ENCODE measurements around the gene CLEC11A. TPM values are rescaled to one million over a fixed set of nuclear protein-coding genes. Genes with fewer than 3 reads are reported as not detected.

CLEC11A gene
- total RNA-seq: 1 to 10 TPM; 2.0 to 3.4 TPM

DNA sequence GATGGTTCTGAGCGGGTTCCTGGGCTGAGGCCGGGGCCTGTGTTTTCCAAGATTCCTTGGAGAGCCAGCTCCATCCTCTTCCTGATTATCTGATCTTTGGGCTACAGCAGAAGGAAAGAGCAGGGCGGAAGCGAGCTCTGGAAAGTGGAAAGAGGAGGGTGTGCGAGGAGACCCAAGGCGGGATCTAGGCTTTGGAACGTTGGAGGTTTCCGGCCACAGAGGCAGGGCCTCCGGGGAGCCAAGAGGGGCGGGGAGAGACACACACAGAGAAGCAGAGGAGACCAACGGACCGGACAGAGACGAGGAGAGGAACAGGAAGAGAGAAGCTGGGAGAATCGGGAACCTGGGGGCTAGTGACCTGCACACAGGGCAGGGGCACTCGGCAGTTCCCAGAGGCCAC lies at the start of gene CLEC11A:
CLEC11A (plus strand) TSS at position 296 of the 400 bp plus-strand sequence. CDS start 162 bp downstream, outside the sequence.
- peaks cover 43% of the 10 kb centered on the region for H3K27me3 Mint-ChIP-seq (ENCODE audit: low read depth)
- peak within 1 kb of the TSS; percentile 89 to 90 for H3K4me3 Mint-ChIP-seq
- ATAC-seq (replicated peaks in 1 of 2): no peak
- H3K9me3 Mint-ChIP-seq: no peaks in the 10 kb centered on the region
- DNase-seq: no peak
- peaks cover 41% of the 10 kb centered on the region for H3K4me1 Mint-ChIP-seq (ENCODE audit: low read depth)
- no peak within 1 kb of the TSS for H3K27ac Mint-ChIP-seq
- H3K36me3 Mint-ChIP-seq (ENCODE audit: insufficient read depth in 2 of 2): no peaks in the 10 kb centered on the region

GRCh38 chr19:50676625-50677197 lies 46.5 kb upstream of the CLEC11A start:
- no peak overlapping the region for H3K27ac Mint-ChIP-seq
- ATAC-seq (replicated peaks in 1 of 2) (no peak), DNase-seq (no peak)
- peaks cover 71% of the 10 kb centered on the region for H3K27me3 Mint-ChIP-seq (ENCODE audit: low read depth)
- peaks cover 17% of the 10 kb centered on the region for H3K4me1 Mint-ChIP-seq (ENCODE audit: low read depth)
- H3K36me3 Mint-ChIP-seq (ENCODE audit: insufficient read depth in 2 of 2): no peaks in the 10 kb centered on the region
- H3K9me3 Mint-ChIP-seq: peaks cover 0 to 3% of the 10 kb centered on the region in 2 donors
- H3K4me3 Mint-ChIP-seq: no peak overlapping the region

DNA sequence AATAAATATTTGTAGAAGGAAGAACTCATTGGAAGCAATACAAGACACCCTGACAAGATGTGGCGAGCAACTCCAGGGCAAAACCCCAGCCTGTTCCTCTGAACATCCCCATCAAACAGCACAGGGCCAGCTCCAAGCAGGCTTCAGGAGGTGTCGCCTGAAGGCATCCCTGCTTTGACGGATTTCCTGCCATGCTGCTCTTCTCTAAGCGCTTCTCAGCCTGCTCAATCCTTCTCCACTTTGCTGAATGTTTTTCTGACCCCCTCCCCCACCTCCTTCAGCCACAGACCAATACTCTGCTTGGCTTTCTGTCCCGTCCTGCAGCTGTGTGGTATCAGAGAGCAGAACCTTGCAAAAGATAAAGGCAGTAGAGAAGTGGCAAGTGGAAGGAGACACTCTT lies 45.5 kb upstream of the CLEC11A start:
- H3K27ac Mint-ChIP-seq: peak overlapping the region; percentile 1
- no peak overlapping the region for H3K4me3 Mint-ChIP-seq
- H3K4me1 Mint-ChIP-seq (ENCODE audit: low read depth): peaks cover 17% of the 10 kb centered on the region
- H3K36me3 Mint-ChIP-seq (ENCODE audit: insufficient read depth in 2 of 2): no peaks in the 10 kb centered on the region
- no peak for ATAC-seq (replicated peaks in 1 of 2)
- no peak for DNase-seq
- H3K27me3 Mint-ChIP-seq (ENCODE audit: low read depth): peaks cover 72% of the 10 kb centered on the region
- peaks cover 0 to 3% of the 10 kb centered on the region in 2 donors for H3K9me3 Mint-ChIP-seq

DNA sequence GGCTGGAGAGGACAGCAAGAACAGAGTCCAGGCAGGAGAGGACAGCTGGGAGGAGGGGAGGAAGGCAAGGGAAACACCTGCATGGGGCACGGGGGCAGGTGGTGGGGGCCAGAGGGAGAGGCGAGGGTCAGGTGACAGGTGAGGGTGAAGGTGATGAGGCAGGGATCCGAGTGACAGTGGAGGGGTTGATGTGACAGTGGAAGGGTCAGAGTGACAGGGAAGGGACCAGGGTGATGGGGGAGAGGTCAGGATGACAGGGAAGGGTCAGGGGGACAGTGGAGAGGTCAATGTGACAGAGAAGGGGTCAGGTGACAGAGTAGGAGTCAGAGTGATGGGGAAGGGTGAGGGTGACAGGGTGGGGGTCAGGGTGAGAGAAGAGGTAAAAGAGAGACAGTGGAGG lies 44.8 kb upstream of the CLEC11A start:
- ATAC-seq (replicated peaks in 1 of 2) (no peak), DNase-seq (no peak)
- Mint-ChIP-seq H3K9me3 (peaks cover 0 to 3% of the 10 kb centered on the region in 2 donors), H3K4me1 (ENCODE audit: low read depth) (peaks cover 15% of the 10 kb centered on the region), H3K4me3 (no peak overlapping the region), H3K36me3 (ENCODE audit: insufficient read depth in 2 of 2) (no peaks in the 10 kb centered on the region), H3K27ac (no peak overlapping the region), H3K27me3 (ENCODE audit: low read depth) (peaks cover 65% of the 10 kb centered on the region)

- ATAC-seq (replicated peaks in 1 of 2) (peak; percentile 98 to 99), DNase-seq (peak; percentile 79 to 84)
- H3K9me3 Mint-ChIP-seq: peaks cover 0 to 3% of the 10 kb centered on the region in 2 donors
- H3K4me3 Mint-ChIP-seq: no peak overlapping the region
- no peak overlapping the region for H3K27ac Mint-ChIP-seq
- no peaks in the 10 kb centered on the region for H3K36me3 Mint-ChIP-seq (ENCODE audit: insufficient read depth in 2 of 2)
- H3K4me1 Mint-ChIP-seq (ENCODE audit: low read depth): peaks cover 12% of the 10 kb centered on the region
- peaks cover 62% of the 10 kb centered on the region for H3K27me3 Mint-ChIP-seq (ENCODE audit: low read depth)
Observed at GRCh38 chr19:50679177-50680125, 43.7 kb upstream of the CLEC11A start.

DNA sequence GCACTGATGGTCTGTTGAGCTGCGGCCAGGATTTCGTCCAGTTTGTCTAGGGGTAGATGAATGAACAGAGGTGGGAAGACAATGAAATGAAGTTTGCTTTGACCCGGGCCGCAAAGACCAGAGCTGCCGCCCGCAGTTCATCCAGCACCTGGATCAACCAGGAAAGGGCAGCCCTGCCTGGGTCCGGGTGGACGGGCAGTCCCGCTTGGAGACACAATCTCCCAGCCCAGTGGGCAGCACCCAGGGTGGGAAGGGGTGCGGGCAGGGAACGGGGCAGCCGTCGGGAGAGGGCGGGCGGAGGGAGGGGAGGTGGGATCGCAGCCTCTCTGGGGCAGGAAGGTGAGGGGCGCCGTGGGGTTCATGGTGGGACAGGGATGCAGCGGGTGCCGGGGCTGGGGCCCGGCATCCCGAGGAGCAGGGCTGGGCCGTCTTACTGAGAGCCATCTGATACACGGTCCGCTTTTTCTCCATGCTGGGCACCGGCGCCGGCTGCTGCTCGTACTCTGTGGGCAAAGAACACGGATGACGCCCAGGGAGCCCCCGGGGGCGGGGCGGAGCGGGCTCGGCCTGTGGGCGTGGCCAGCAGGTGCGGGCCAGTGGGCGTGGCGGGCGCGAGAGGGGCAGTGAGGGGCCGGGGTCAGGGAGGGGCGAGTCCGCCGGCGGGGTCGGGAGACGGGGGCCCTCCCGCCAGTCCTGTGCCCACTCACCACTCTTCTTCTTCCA lies 36.7 kb upstream of the CLEC11A start:
- ATAC-seq (replicated peaks in 1 of 2): no peak
- Mint-ChIP-seq H3K9me3 (no peaks in the 10 kb centered on the region), H3K36me3 (ENCODE audit: insufficient read depth in 2 of 2) (no peaks in the 10 kb centered on the region), H3K27ac (no peak overlapping the region), H3K27me3 (ENCODE audit: low read depth) (peaks cover 38% of the 10 kb centered on the region), H3K4me1 (ENCODE audit: low read depth) (no peaks in the 10 kb centered on the region), H3K4me3 (no peak overlapping the region)
- DNase-seq: no peak

DNA sequence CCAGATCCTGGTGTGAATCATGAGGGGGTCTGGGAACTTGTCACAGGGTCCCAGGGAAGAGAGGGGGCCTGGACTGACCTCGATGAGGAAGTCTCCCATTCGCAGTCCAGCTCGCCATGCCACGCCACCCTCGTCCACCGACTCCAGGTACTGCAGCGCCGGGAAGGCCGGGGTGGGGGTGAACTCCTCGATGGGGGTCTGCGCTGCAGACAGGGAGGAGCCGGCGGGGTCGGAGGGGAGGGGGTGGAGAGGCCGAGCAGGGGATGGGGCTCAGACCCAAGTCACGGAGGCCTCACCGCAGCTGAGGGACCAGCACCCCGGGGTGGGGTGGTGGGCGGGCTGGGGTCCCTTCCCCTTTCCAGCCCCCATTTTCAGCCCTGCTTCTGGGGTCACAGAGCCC lies 34.4 kb upstream of the CLEC11A start:
- Mint-ChIP-seq H3K9me3 (no peaks in the 10 kb centered on the region), H3K27me3 (ENCODE audit: low read depth) (peaks cover 53% of the 10 kb centered on the region), H3K27ac (no peak overlapping the region), H3K4me3 (no peak overlapping the region), H3K36me3 (ENCODE audit: insufficient read depth in 2 of 2) (no peaks in the 10 kb centered on the region), H3K4me1 (ENCODE audit: low read depth) (no peaks in the 10 kb centered on the region)
- ATAC-seq (replicated peaks in 1 of 2) (no peak), DNase-seq (no peak)

DNA sequence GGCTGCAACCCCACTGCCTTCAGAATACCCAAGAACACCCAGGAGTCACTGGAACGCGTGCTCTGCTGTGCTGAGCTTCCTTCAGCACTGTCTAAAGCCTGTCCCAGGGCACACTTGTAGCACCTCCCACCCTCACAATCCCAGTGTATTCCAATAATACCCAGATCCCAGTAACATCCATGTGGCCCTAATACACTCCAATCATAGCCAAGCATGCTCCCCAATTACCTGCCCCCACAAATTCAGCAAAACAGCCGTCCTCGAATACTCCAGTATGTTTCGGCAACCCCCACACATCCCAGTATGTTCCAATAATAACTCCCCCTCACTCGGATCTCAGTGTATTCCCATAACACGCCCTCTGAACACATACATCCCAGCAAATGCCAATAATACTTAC lies 32.7 kb upstream of the CLEC11A start:
- Mint-ChIP-seq H3K36me3 (ENCODE audit: insufficient read depth in 2 of 2) (no peaks in the 10 kb centered on the region), H3K4me1 (ENCODE audit: low read depth) (no peaks in the 10 kb centered on the region), H3K4me3 (no peak overlapping the region), H3K27ac (no peak overlapping the region), H3K27me3 (ENCODE audit: low read depth) (peaks cover 51% of the 10 kb centered on the region), H3K9me3 (no peaks in the 10 kb centered on the region)
- ATAC-seq (replicated peaks in 1 of 2) (no peak), DNase-seq (no peak)

- H3K9me3 Mint-ChIP-seq: no peaks in the 10 kb centered on the region
- ATAC-seq (replicated peaks in 1 of 2): no peak
- H3K4me1 Mint-ChIP-seq (ENCODE audit: low read depth): no peaks in the 10 kb centered on the region
- DNase-seq: no peak
- peaks cover 67% of the 10 kb centered on the region for H3K27me3 Mint-ChIP-seq (ENCODE audit: low read depth)
- no peak overlapping the region for H3K4me3 Mint-ChIP-seq
- H3K36me3 Mint-ChIP-seq (ENCODE audit: insufficient read depth in 2 of 2): no peaks in the 10 kb centered on the region
- no peak overlapping the region for H3K27ac Mint-ChIP-seq
Observed at GRCh38 chr19:50693064-50693975, 29.8 kb upstream of the CLEC11A start.

- no peaks in the 10 kb centered on the region for H3K9me3 Mint-ChIP-seq
- H3K27me3 Mint-ChIP-seq (ENCODE audit: low read depth): peaks cover 72% of the 10 kb centered on the region
- DNase-seq: no peak
- H3K36me3 Mint-ChIP-seq (ENCODE audit: insufficient read depth in 2 of 2): no peaks in the 10 kb centered on the region
- no peak overlapping the region for H3K4me3 Mint-ChIP-seq
- ATAC-seq (replicated peaks in 1 of 2): no peak
- no peaks in the 10 kb centered on the region for H3K4me1 Mint-ChIP-seq (ENCODE audit: low read depth)
- no peak overlapping the region for H3K27ac Mint-ChIP-seq
Observed at GRCh38 chr19:50694815-50695145, 28.4 kb upstream of the CLEC11A start.

DNA sequence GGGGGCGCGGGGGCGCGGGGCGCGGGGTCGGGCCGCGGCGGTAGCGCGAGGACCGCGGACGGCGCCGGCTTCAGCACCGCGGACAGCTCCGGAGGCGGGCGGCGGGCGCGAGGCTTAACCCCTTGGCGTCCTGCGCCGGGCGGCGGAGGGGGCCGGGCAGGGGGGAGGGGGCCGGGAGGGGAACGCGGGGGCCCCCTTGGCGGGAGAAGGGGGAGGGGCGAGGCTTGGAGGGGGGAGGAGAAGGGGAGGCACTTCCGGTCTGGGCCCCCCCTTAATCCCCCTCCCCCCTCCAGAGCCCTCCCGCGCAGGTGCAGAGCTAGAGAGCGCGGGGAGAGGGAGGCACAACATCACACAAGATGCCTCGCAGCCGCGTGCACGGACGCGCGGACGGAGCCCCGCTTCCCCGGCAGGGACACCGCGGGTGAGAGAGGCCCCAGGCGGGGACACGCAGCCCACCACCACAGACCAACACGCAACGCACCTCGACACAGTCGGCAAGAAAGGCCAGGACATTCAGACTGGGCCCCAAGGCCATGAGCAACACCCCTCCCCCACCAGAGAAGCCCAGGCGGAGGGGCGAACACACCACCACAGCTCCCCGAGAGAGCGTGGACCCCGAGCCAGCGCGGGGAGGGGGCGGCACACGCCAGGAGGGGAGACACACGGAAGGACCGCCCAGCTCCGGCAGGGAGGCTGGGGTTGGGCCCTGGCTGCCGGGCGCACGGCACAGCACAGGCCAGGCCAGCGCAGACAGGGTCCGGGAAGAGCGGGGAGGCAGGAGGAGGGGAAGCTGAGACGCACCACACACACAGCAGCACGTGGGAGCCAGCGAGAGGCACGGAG lies 27.7 kb upstream of the CLEC11A start:
- no peaks in the 10 kb centered on the region for H3K4me1 Mint-ChIP-seq (ENCODE audit: low read depth)
- no peak overlapping the region for H3K27ac Mint-ChIP-seq
- ATAC-seq (replicated peaks in 1 of 2) (peak; percentile 48 to 49), DNase-seq (peak; percentile 37 to 43)
- no peak overlapping the region for H3K4me3 Mint-ChIP-seq
- no peaks in the 10 kb centered on the region for H3K36me3 Mint-ChIP-seq (ENCODE audit: insufficient read depth in 2 of 2)
- peaks cover 72% of the 10 kb centered on the region for H3K27me3 Mint-ChIP-seq (ENCODE audit: low read depth)
- no peaks in the 10 kb centered on the region for H3K9me3 Mint-ChIP-seq

DNA sequence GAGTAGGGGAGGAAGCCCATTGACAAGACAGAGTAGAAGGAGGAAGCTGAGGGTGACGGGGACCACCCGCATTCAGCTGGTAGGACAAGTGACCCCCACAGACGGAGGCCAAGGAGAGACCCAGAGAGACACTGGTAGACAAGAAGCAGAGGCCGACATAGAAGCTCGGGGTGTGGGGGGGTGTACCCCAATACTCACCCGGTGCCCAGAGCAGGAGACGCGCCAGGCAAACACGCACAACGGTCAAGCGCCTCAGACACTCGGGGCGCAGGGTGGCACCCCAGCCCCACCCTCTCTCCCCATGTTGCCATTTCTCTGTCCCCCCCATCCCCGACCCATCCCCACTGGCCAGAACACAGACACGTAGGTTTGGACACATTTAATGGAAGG lies 27.1 kb upstream of the CLEC11A start:
- peaks cover 72% of the 10 kb centered on the region for H3K27me3 Mint-ChIP-seq (ENCODE audit: low read depth)
- no peaks in the 10 kb centered on the region for H3K36me3 Mint-ChIP-seq (ENCODE audit: insufficient read depth in 2 of 2)
- no peaks in the 10 kb centered on the region for H3K9me3 Mint-ChIP-seq
- DNase-seq: no peak
- no peak overlapping the region for H3K27ac Mint-ChIP-seq
- H3K4me1 Mint-ChIP-seq (ENCODE audit: low read depth): no peaks in the 10 kb centered on the region
- H3K4me3 Mint-ChIP-seq: no peak overlapping the region
- no peak for ATAC-seq (replicated peaks in 1 of 2)

Data from activated T-cell treated with anti-CD3 and anti-CD28 coated beads, Interleukin-2, amount 50 U/mL, for 72 hours (primary cell).